DND-41 (cell line): Measurements from ENCODE around the gene TMEM128.

Experiments
- EZH2 ChIP-seq: IDR thresholded peaks from 3 replicates; pipeline ENCODE4 v1.6.1; 2012; ENCODE audit warnings: borderline replicate concordance, low read depth, mild to moderate bottlenecking, moderate library complexity, low read length, inconsistent platforms; ENCODE audit not compliant: severe bottlenecking
- TF ChIP-seq, protein P1 (sequence below): IDR thresholded peaks from 2 replicates; pipeline ENCODE4 v1.5.1; 2012; ENCODE audit warnings: borderline replicate concordance, low read length, moderate library complexity, mild to moderate bottlenecking; ENCODE audit not compliant: poor library complexity, severe bottlenecking; ENCODE audit errors: extremely low read depth

DNA sequence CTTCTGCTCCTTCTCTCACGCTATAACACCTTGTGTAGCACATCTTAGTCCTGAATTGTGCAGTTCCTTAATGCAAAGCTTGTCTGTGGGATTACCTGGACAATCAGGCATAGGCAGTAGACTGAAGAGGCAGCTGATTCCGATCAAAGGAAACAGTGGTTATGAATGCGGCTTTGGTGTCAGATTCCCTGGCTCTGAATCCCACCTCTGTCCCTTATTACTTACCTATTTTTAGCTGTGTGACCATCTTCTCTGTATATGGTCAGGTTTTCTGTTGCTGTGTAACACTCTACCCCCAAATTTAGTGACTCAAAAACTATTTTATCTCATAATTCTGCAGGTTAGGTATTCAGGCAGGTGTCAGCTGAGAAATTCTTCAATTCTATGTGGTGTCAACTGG lies 45.3 kb upstream of the TMEM128 start:
- TF ChIP-seq, protein P1, sequence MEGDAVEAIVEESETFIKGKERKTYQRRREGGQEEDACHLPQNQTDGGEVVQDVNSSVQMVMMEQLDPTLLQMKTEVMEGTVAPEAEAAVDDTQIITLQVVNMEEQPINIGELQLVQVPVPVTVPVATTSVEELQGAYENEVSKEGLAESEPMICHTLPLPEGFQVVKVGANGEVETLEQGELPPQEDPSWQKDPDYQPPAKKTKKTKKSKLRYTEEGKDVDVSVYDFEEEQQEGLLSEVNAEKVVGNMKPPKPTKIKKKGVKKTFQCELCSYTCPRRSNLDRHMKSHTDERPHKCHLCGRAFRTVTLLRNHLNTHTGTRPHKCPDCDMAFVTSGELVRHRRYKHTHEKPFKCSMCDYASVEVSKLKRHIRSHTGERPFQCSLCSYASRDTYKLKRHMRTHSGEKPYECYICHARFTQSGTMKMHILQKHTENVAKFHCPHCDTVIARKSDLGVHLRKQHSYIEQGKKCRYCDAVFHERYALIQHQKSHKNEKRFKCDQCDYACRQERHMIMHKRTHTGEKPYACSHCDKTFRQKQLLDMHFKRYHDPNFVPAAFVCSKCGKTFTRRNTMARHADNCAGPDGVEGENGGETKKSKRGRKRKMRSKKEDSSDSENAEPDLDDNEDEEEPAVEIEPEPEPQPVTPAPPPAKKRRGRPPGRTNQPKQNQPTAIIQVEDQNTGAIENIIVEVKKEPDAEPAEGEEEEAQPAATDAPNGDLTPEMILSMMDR = no peak
- TF ChIP-seq EZH2 = no peak
